PFSK-1 (cell line): ENCODE measurements around the gene TMEM11.

ENCODE experiments used
- FOXP2 ChIP-seq: optimal IDR thresholded peaks from 2 replicates; pipeline ENCODE3; 2011; ENCODE audit warnings: borderline replicate concordance, control low read depth, inconsistent platforms; ENCODE audit not compliant: insufficient read depth; ENCODE audit errors: extremely low read length, extremely low read depth
- POLR2AphosphoS5 ChIP-seq: IDR thresholded peaks from 2 replicates; pipeline ENCODE4 v1.6.1; 2012; ENCODE audit warnings: low read depth, mild to moderate bottlenecking, control low read depth, low read length, moderate library complexity
- SIN3A ChIP-seq: IDR thresholded peaks from 2 replicates; pipeline ENCODE4 v1.6.1; 2012; ENCODE audit warnings: mild to moderate bottlenecking, low read length, moderate library complexity, borderline replicate concordance; ENCODE audit not compliant: insufficient read depth
- TAF1 ChIP-seq: IDR thresholded peaks from 2 replicates; pipeline ENCODE4 v1.6.1; 2012; ENCODE audit warnings: low read length, control low read depth, borderline replicate concordance; ENCODE audit not compliant: insufficient read depth
- TF ChIP-seq, protein P1 (sequence below), 2 experiments: IDR thresholded peaks; 2 replicates each; pipeline versions ENCODE4 v1.6.1 to v1.8.0; 2011 to 2012; ENCODE audit warnings: low read depth in 2 of 2, low read length in 2 of 2, control low read depth in 1 of 2, inconsistent platforms in 1 of 2, mild to moderate bottlenecking in 1 of 2, moderate library complexity in 1 of 2; ENCODE audit not compliant: insufficient read depth in 1 of 2

TMEM11 gene

DNA sequence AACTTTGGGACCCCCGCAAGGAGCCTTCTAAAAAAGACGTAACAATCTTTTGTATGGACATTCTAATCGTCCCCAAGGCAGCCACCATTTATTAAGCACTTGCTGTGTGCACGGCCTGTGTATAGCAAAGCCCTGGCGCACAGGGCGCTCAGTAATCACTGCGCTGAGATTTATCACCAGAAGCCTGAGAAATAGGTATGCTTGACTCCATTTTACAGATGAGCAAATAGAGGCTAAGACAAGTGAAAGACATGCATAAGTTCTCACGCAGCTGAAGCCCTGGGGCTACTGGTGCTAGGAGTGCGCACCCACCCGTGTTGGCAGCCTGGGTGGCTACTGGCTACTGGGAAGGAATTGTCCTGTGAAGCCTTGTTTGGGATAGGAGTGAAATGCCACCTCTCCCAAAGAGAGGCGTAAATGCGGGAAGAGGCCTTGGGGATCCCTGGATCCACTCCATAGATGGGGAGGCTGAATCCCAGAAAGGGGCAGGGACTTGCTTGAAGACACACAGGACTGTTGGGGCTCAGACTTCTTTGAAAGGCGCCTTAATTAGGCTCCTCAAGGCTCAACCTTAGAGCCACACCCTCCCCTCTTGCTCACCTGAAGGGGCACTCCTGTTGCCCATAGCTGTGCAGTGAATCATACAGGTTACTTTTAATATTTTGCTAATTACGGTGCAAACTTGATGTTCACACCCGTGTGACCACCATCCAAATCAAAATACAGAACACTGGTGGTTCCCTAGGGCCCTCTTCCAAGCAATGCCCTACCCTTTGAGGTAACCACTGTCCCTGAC is 39.9 kb upstream of the TMEM11 start:
- no peak for TF ChIP-seq SIN3A
- TF ChIP-seq FOXP2: no peak
- TF ChIP-seq, protein P1, sequence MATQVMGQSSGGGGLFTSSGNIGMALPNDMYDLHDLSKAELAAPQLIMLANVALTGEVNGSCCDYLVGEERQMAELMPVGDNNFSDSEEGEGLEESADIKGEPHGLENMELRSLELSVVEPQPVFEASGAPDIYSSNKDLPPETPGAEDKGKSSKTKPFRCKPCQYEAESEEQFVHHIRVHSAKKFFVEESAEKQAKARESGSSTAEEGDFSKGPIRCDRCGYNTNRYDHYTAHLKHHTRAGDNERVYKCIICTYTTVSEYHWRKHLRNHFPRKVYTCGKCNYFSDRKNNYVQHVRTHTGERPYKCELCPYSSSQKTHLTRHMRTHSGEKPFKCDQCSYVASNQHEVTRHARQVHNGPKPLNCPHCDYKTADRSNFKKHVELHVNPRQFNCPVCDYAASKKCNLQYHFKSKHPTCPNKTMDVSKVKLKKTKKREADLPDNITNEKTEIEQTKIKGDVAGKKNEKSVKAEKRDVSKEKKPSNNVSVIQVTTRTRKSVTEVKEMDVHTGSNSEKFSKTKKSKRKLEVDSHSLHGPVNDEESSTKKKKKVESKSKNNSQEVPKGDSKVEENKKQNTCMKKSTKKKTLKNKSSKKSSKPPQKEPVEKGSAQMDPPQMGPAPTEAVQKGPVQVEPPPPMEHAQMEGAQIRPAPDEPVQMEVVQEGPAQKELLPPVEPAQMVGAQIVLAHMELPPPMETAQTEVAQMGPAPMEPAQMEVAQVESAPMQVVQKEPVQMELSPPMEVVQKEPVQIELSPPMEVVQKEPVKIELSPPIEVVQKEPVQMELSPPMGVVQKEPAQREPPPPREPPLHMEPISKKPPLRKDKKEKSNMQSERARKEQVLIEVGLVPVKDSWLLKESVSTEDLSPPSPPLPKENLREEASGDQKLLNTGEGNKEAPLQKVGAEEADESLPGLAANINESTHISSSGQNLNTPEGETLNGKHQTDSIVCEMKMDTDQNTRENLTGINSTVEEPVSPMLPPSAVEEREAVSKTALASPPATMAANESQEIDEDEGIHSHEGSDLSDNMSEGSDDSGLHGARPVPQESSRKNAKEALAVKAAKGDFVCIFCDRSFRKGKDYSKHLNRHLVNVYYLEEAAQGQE (IDR thresholded peaks at IDR 0.05; ENCODE audit: insufficient read depth in 1 of 2, low read depth in 2 of 2, low read length in 2 of 2): no peak
- no peak for TF ChIP-seq TAF1
- TF ChIP-seq POLR2AphosphoS5: no peak

DNA sequence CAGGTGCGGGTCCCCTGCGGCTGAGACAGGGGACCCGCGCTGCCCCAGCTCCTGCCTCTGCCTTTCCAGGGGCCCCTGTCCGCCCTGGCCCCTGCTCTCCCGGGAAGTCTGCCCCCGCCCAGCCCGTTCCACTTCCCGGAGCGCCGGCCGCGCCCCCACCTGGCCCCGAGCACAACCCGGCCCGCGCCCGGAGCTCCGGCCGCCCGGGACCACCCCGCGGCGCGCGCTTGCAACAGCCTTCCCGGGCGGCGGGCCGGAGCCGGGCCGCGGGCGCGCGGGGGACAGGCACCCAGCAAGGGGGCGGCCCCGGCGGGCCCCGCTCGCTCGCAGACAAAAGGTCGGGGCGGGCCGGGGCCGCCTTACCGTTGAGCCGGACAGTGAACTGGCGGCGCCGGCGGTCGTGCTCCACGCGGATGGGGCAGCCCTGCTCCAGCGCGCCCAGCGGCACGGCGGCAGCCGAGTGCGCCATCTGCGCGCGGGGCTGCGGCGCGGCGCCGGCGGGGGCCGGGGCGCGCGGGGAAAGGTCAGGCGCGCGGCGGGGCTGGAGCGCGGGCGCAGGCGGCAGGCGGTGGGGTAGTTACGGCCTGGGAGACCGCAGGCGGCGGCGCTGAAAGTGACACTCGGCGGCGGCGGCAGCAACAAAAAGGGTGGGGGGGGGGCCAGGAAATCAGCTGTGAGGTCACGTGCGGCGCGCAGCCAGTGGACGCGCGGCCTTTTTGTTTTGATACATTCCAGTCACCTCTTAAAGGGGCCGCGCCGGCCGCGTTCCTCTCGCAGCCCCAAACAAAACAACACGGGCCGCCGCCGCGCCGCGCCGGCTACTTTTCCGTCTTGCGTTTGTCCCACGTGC is 39.1 kb upstream of the TMEM11 start, which contains the start of gene NATD1:
NATD1 (minus strand) TSS at position 615 of the 850 bp plus-strand sequence; CDS start at position 469, 146 bp downstream.
- TF ChIP-seq FOXP2 (peak; percentile 40), SIN3A (peak; percentile 94), POLR2AphosphoS5 (no peak), TAF1 (no peak)
- TF ChIP-seq, protein P1 (IDR thresholded peaks at IDR 0.05; ENCODE audit: insufficient read depth in 1 of 2, low read depth in 2 of 2, low read length in 2 of 2): no peak

DNA sequence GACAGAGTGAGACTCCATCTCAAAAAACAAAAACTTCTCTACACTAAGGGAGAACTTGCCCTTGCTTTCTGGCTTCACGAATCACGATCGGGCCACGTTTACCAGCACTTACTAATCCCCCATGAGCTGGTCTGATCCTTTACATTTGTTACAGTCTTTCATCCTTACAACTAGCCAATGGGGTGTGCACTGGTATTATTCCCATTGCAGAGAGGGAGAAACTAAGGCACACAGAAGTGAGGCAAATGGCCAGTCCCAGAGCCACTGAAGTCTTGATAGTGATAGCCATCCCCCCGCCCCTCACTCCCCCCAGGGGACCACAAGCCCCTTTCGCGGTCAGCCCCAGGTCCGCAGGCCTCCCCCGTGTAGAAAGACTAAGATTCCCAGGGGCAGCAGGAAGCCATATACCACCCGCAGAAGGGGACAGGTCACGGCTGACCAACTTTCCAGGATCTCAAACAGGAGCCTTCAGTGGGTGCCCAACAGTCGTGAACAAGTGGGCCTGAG is 38.4 kb upstream of the TMEM11 start:
- TF ChIP-seq POLR2AphosphoS5 (no peak), FOXP2 (no peak), TAF1 (no peak), SIN3A (no peak)
- TF ChIP-seq, protein P1 (IDR thresholded peaks at IDR 0.05; ENCODE audit: insufficient read depth in 1 of 2, low read depth in 2 of 2, low read length in 2 of 2): no peak

DNA sequence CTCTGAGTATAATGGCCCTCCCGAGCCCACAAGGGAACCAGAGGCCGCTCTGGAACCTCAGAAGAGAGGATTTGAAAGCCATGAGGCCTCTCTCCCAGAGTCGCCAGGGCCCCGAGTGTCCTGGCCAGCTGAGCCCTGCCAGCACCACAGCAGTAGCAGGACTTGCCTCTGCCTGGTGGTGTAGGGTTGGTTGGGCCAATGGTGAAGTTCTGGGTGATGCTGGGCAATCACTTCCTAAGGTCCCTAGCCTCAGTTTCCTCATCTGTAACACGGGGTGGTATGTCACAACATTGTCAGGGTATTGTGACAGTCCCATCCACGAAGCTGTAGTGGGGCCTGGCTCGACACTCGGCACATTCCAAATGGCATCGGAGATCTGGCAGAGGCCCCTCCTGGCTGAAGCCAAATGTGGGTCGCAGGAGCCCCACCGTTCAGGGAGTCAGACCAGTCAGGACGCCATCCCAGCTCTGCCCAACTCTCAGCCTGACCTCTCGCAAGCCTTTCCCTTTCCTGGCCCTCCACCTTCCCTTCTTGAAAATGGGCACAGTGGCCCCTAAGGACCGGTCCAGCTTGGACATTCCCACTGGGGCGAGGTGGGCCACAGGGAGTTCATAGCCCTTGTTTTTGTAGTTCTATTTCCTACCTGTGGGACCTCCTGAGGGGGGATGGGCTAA is 37.5 kb upstream of the TMEM11 start:
- TF ChIP-seq TAF1 (no peak), FOXP2 (no peak), POLR2AphosphoS5 (no peak), SIN3A (no peak)
- TF ChIP-seq, protein P1 (IDR thresholded peaks at IDR 0.05; ENCODE audit: insufficient read depth in 1 of 2, low read depth in 2 of 2, low read length in 2 of 2): no peak
